ENCODE results near the gene NDUFA8. TPM values are rescaled to one million over a fixed set of nuclear protein-coding genes. Genes with fewer than 3 reads are reported as not detected.

Gene NDUFA8
- total RNA-seq, 1 experiment from 2014 or later, result 64.2 TPM

- DNase-seq (ENCODE audit: extremely low read depth, low read depth), result no peak
These were observed 52.2 kb downstream of the NDUFA8 start for GRCh38 chr9:122107291-122107805.

GRCh38 chr9:122106576-122106975 is 53.0 kb downstream of the NDUFA8 start:
- DNase-seq (ENCODE audit: extremely low read depth, low read depth), result no peak

GRCh38 chr9:122103985-122104384 is 55.6 kb downstream of the NDUFA8 start:
- DNase-seq (ENCODE audit: extremely low read depth, low read depth), result no peak

- no peak for DNase-seq (ENCODE audit: extremely low read depth, low read depth)
These were observed 57.4 kb downstream of the NDUFA8 start for GRCh38 chr9:122102156-122102555.

- no peak for DNase-seq (ENCODE audit: extremely low read depth, low read depth)
These were observed 58.8 kb downstream of the NDUFA8 start for GRCh38 chr9:122100756-122101155.

GRCh38 chr9:122099271-122099869 is 60.2 kb downstream of the NDUFA8 start:
- DNase-seq (ENCODE audit: extremely low read depth, low read depth), result peak; percentile 80

GRCh38 chr9:122097679-122098315 is 61.8 kb downstream of the NDUFA8 start:
- peak; percentile 21 for DNase-seq (ENCODE audit: extremely low read depth, low read depth)

- no peak for DNase-seq (ENCODE audit: extremely low read depth, low read depth)
These were observed 62.8 kb downstream of the NDUFA8 start for GRCh38 chr9:122096620-122097415.

GRCh38 chr9:122095010-122095767 is 64.4 kb downstream of the NDUFA8 start:
- peak; percentile 46 for DNase-seq (ENCODE audit: extremely low read depth, low read depth)

Small RNA genes lying within 50 kb of the gene (small RNA-seq; reads per million reads assigned to genes)
- gene MIR4478, result 0 reads per million in 2 experiments

Other genes with a start within 250 kb of the NDUFA8 start
- 2.1 and 4.0 TPM in 2 replicates for gene TTLL11, start 66.5 kb downstream of the NDUFA8 start, total RNA-seq (2014; rRNA removed; shearing (Covaris generic))
- gene MORN5, start 129 bp upstream of the NDUFA8 start, total RNA-seq (2014; rRNA removed; shearing (Covaris generic)), result not detected in 2 replicates
- gene LHX6, start 69.2 kb upstream of the NDUFA8 start, total RNA-seq (2014; rRNA removed; shearing (Covaris generic)), result 0.10 and 0.98 TPM in 2 replicates
- gene RBM18, start 105.1 kb upstream of the NDUFA8 start, total RNA-seq (2014; rRNA removed; shearing (Covaris generic)), result 28.9 and 32.3 TPM in 2 replicates
- gene MRRF, start 105.1 kb upstream of the NDUFA8 start, total RNA-seq (2014; rRNA removed; shearing (Covaris generic)), result 76.2 and 90.6 TPM in 2 replicates
- 1.5 and 1.9 TPM in 2 replicates for gene PTGS1, start 211.2 kb upstream of the NDUFA8 start, total RNA-seq (2014; rRNA removed; shearing (Covaris generic))

Data from NCI-H460 (cell line).